ENCODE results near the gene RPUSD1. TPM values are rescaled to one million over a fixed set of nuclear protein-coding genes. Genes with fewer than 3 reads are reported as not detected.

Gene RPUSD1
- total RNA-seq, 1 experiment from 2014 or later, result 48.6 TPM

- no CpG with 5 or more reads among the region's 19 CpGs for WGBS (ENCODE audit: extremely low coverage, insufficient read length, low lambda C conversion rate)
- Histone ChIP-seq H3K18ac (ENCODE audit: insufficient read length, low read depth, low read length) (no peak overlapping the region), H2BK12ac (ENCODE audit: insufficient read length, low read depth, low read length) (no peak overlapping the region), H4K5ac (ENCODE audit: insufficient read length, low read depth, low read length) (no peak overlapping the region), H3K4ac (ENCODE audit: low read depth, low read length) (no peak overlapping the region), H3K14ac (ENCODE audit: insufficient read depth, low read length) (no peak overlapping the region), H2AFZ (ENCODE audit: low read length) (no peak overlapping the region), H3K9me3 (ENCODE audit: control insufficient read depth, low read depth, low read length) (no peaks in the 10 kb centered on the region), H2BK15ac (ENCODE audit: low read depth, low read length) (no peak overlapping the region), H3K23me2 (ENCODE audit: insufficient read length, low read depth, low read length, poor library complexity, severe bottlenecking) (peaks cover 3% of the 10 kb centered on the region), H3K79me1 (ENCODE audit: insufficient read depth, low read depth, low read length, poor library complexity, severe bottlenecking) (no peaks in the 10 kb centered on the region), H3K9ac (ENCODE audit: extremely low read depth, insufficient read length, low read length) (no peak overlapping the region), H3K4me2 (ENCODE audit: insufficient read depth, insufficient read length, low read length) (peak overlapping the region; percentile 46), H4K91ac (ENCODE audit: insufficient read length, low read depth, low read length) (no peak overlapping the region), H3K27me3 (ENCODE audit: insufficient read depth, low read length) (peaks cover 5% of the 10 kb centered on the region; the same call in 1 of the 2 replicates), H2BK120ac (ENCODE audit: low read depth, low read length, poor library complexity, severe bottlenecking) (no peak overlapping the region), H3K56ac (ENCODE audit: insufficient read length, low read depth, low read length) (no peak overlapping the region), H2BK20ac (ENCODE audit: low read depth, low read length, poor library complexity, severe bottlenecking) (no peak overlapping the region), H3K4me1 (ENCODE audit: insufficient read depth, low read length) (no peaks in the 10 kb centered on the region; the same call in 1 of the 2 replicates), H2BK5ac (ENCODE audit: insufficient read length, low read length) (no peak overlapping the region), H4K8ac (replicated peaks; ENCODE audit: insufficient read length, low read depth, low read length) (no peak overlapping the region), H2AK5ac (ENCODE audit: insufficient read length, low read length) (no peak overlapping the region), H3K27ac (ENCODE audit: insufficient read length, low read depth, low read length) (no peak overlapping the region), H3K23ac (ENCODE audit: insufficient read length, low read depth, low read length) (no peak overlapping the region), H4K20me1 (ENCODE audit: control insufficient read depth, insufficient read depth, insufficient read length) (no peaks in the 10 kb centered on the region), H3K79me2 (ENCODE audit: insufficient read depth, low read length) (no peaks in the 10 kb centered on the region), H3T11ph (ENCODE audit: low read length) (no peak overlapping the region)
- H3K27me3 Mint-ChIP-seq (ENCODE audit: low read depth), result peaks cover 84% of the 10 kb centered on the region
- H3K27ac Mint-ChIP-seq, result peak overlapping the region in 1 of 3 experiments; percentile 92; a peak in 1 of 7 replicates
- TF ChIP-seq CTCF (conservative IDR thresholded peaks at IDR 0.05), result no peak
- H3K36me3 Mint-ChIP-seq (ENCODE audit: insufficient read depth in 1 of 3, low read depth in 3 of 3), result no peaks in the 10 kb centered on the region
- peak overlapping the region; percentile 91 to 95 for H3K4me3 Mint-ChIP-seq
- peaks cover 0 to 11% of the 10 kb centered on the region in 2 experiments; a peak in 2 of 5 replicates for H3K9me3 Mint-ChIP-seq
- DNase-seq, result no peak
- peaks cover 2 to 7% of the 10 kb centered on the region in 2 experiments; a peak in 1 of 4 replicates for H3K4me1 Mint-ChIP-seq
Observed at GRCh38 chr16:808085-808386, 19.9 kb upstream of the RPUSD1 start.

Measured in H9 (cell line).